ENCODE results near the gene GNAQ.

DNA sequence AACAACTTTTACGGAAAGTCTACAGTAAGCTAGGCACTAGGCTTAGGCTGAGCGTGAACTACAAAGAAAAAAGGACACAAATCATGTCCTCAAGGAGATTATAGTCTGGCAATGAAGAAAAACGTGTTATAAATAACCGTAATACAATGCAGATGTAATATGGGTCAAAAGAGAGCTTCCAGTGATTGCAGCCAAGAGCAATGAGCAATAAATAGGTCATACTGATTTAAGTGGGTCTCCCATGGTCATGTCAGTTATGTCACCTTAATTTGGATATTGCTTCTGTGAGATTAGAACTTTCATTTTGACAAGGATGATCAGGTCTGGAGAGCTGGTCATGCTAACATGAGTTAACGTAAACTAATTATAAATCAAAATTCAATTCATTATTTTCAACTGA, 224.9 kb downstream of the GNAQ start:
- TF ChIP-seq, protein P1, sequence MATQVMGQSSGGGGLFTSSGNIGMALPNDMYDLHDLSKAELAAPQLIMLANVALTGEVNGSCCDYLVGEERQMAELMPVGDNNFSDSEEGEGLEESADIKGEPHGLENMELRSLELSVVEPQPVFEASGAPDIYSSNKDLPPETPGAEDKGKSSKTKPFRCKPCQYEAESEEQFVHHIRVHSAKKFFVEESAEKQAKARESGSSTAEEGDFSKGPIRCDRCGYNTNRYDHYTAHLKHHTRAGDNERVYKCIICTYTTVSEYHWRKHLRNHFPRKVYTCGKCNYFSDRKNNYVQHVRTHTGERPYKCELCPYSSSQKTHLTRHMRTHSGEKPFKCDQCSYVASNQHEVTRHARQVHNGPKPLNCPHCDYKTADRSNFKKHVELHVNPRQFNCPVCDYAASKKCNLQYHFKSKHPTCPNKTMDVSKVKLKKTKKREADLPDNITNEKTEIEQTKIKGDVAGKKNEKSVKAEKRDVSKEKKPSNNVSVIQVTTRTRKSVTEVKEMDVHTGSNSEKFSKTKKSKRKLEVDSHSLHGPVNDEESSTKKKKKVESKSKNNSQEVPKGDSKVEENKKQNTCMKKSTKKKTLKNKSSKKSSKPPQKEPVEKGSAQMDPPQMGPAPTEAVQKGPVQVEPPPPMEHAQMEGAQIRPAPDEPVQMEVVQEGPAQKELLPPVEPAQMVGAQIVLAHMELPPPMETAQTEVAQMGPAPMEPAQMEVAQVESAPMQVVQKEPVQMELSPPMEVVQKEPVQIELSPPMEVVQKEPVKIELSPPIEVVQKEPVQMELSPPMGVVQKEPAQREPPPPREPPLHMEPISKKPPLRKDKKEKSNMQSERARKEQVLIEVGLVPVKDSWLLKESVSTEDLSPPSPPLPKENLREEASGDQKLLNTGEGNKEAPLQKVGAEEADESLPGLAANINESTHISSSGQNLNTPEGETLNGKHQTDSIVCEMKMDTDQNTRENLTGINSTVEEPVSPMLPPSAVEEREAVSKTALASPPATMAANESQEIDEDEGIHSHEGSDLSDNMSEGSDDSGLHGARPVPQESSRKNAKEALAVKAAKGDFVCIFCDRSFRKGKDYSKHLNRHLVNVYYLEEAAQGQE (IDR thresholded peaks at IDR 0.05; ENCODE audit: low read depth, low read length), result no peak
- TF ChIP-seq, protein P2, sequence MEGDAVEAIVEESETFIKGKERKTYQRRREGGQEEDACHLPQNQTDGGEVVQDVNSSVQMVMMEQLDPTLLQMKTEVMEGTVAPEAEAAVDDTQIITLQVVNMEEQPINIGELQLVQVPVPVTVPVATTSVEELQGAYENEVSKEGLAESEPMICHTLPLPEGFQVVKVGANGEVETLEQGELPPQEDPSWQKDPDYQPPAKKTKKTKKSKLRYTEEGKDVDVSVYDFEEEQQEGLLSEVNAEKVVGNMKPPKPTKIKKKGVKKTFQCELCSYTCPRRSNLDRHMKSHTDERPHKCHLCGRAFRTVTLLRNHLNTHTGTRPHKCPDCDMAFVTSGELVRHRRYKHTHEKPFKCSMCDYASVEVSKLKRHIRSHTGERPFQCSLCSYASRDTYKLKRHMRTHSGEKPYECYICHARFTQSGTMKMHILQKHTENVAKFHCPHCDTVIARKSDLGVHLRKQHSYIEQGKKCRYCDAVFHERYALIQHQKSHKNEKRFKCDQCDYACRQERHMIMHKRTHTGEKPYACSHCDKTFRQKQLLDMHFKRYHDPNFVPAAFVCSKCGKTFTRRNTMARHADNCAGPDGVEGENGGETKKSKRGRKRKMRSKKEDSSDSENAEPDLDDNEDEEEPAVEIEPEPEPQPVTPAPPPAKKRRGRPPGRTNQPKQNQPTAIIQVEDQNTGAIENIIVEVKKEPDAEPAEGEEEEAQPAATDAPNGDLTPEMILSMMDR (IDR thresholded peaks at IDR 0.05), result no peak
- TF ChIP-seq MXI1 (IDR thresholded peaks at IDR 0.05; ENCODE audit: low read depth, low read length) (no peak), RAD21 (IDR thresholded peaks at IDR 0.05; ENCODE audit: low read length) (no peak), EP300 (IDR thresholded peaks at IDR 0.05; ENCODE audit: borderline replicate concordance in 1 of 2, low read depth in 1 of 2, low read length in 1 of 2) (no peak), CHD2 (IDR thresholded peaks at IDR 0.05; ENCODE audit: low read length, partially characterized antibody) (no peak), FOXM1 (IDR thresholded peaks at IDR 0.05; ENCODE audit: low read depth) (no peak), TEAD4 (IDR thresholded peaks at IDR 0.05; ENCODE audit: borderline replicate concordance, insufficient read depth) (no peak), YY1 (IDR thresholded peaks at IDR 0.05; ENCODE audit: low read depth) (no peak), GATA2 (CRISPR knock-in tag; IDR thresholded peaks at IDR 0.05) (no peak)
- TF ChIP-seq, protein P3, sequence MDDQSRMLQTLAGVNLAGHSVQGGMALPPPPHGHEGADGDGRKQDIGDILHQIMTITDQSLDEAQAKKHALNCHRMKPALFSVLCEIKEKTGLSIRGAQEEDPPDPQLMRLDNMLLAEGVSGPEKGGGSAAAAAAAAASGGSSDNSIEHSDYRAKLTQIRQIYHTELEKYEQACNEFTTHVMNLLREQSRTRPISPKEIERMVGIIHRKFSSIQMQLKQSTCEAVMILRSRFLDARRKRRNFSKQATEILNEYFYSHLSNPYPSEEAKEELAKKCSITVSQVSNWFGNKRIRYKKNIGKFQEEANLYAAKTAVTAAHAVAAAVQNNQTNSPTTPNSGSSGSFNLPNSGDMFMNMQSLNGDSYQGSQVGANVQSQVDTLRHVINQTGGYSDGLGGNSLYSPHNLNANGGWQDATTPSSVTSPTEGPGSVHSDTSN (IDR thresholded peaks at IDR 0.05), result no peak
- TF ChIP-seq, protein P4, sequence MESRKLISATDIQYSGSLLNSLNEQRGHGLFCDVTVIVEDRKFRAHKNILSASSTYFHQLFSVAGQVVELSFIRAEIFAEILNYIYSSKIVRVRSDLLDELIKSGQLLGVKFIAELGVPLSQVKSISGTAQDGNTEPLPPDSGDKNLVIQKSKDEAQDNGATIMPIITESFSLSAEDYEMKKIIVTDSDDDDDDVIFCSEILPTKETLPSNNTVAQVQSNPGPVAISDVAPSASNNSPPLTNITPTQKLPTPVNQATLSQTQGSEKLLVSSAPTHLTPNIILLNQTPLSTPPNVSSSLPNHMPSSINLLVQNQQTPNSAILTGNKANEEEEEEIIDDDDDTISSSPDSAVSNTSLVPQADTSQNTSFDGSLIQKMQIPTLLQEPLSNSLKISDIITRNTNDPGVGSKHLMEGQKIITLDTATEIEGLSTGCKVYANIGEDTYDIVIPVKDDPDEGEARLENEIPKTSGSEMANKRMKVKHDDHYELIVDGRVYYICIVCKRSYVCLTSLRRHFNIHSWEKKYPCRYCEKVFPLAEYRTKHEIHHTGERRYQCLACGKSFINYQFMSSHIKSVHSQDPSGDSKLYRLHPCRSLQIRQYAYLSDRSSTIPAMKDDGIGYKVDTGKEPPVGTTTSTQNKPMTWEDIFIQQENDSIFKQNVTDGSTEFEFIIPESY (IDR thresholded peaks at IDR 0.05; ENCODE audit: borderline replicate concordance, low read depth), result no peak
- TF ChIP-seq, protein P5, sequence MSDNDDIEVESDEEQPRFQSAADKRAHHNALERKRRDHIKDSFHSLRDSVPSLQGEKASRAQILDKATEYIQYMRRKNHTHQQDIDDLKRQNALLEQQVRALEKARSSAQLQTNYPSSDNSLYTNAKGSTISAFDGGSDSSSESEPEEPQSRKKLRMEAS (IDR thresholded peaks at IDR 0.05; ENCODE audit: low read depth), result no peak

Data from SK-N-SH (cell line).